GM21390 (cell line): Measurements from ENCODE around the gene PTPRA.
A peak's percentile ranks its signal among the peaks of the same experiment; 100 is the strongest.
"Not testable (repeated sequence)": the region's sequence is repeated elsewhere in the genome, so short reads cannot be mapped to it uniquely, and the experiment has no call there.

Source experiments
- ATAC-seq: cut with Tn5 transposase; IDR thresholded peaks from one replicate; pipeline ENCODE4 v1.9.1; 2021; ENCODE audit not compliant: unreplicated experiment

The PTPRA gene

DNA sequence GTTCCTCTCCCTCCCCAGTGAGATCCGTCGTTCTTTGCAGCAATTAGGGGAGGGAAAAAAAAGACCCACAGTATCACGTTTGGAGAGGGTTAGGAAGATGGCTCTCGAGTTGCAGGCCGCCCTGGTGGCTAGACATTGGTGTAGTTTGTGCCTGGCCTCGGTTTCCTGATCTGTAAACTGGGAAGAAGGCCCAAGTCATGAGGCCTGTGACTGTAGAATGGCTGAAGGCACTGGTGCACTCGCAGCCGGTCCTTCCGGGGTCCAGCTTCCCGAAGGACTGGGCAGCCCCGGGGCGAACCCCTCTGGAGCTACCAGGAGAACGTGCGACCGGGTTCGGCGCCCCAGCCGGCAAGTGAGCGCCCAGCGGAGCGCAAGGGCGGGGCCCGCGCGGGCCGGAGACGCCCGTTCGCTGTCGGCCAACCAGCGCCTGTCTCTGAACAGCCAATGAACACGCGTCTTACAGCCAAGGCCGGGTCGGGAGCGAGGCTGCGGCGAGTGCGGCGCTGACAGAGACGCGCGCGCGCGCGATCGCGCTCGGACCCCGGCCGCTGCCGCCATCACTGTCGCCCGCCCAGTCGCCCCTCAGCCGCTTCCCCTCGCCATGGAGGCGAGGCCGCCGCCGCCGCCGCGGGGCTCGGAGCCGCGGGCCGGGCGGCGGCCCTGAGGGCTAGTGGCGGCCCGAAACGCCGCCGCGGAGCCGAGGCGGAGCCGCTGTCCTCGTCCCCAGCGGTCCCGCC is at the start of gene PTPRA:
TSS of gene PTPRA (plus strand) at position 472 of the 737 bp plus-strand sequence. CDS start 90,797 bp downstream, outside the sequence.
- peak; percentile 93 for ATAC-seq

GRCh38 chr20:2825761-2826160 is 47.5 kb upstream of the PTPRA start:
- no peak for ATAC-seq

- no peak for ATAC-seq
Observed at GRCh38 chr20:2826655-2827054, 46.6 kb upstream of the PTPRA start.

- ATAC-seq = no peak
Observed at GRCh38 chr20:2829376-2829775, 43.9 kb upstream of the PTPRA start.

- not testable (repeated sequence) for ATAC-seq
Observed at GRCh38 chr20:2831206-2831605, 42.1 kb upstream of the PTPRA start.

GRCh38 chr20:2833761-2834160 is 39.5 kb upstream of the PTPRA start:
- no peak for ATAC-seq

DNA sequence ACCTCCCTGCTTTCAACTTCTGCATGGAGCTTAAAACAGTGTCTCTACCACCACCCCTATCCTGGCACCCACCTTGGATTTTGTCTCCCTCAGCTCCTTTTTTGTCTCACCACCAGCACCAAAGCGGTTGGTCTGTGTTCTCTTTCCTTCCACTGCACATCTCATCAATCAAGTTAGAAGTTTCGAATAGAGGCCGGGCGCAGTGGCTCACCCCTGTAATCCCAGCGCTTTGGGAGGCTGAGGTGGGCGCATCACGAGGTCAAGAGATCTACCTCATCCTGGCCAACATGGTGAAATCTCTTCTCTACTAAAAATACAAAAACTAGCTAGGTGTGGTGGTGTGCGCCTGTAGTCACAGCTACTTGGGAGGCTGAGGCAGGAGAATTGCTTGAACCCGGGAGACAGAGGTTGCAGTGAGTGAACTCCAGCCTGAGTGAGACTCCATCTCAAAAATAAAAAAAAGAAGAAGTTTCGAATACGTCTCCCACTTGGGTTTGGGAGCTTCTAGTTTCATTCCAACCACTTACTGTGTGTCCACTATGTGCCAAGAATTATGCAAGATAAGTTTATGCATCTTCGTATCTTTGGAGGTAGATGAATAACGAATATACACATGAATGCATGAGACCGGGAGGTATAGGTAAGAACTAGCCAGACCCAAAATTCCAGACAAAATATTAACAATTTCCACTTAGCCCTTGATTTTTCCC is 38.7 kb upstream of the PTPRA start:
- no peak for ATAC-seq

GRCh38 chr20:2835331-2835796 is 37.9 kb upstream of the PTPRA start:
- ATAC-seq = no peak

GRCh38 chr20:2836035-2836434 is 37.2 kb upstream of the PTPRA start:
- no peak for ATAC-seq

DNA sequence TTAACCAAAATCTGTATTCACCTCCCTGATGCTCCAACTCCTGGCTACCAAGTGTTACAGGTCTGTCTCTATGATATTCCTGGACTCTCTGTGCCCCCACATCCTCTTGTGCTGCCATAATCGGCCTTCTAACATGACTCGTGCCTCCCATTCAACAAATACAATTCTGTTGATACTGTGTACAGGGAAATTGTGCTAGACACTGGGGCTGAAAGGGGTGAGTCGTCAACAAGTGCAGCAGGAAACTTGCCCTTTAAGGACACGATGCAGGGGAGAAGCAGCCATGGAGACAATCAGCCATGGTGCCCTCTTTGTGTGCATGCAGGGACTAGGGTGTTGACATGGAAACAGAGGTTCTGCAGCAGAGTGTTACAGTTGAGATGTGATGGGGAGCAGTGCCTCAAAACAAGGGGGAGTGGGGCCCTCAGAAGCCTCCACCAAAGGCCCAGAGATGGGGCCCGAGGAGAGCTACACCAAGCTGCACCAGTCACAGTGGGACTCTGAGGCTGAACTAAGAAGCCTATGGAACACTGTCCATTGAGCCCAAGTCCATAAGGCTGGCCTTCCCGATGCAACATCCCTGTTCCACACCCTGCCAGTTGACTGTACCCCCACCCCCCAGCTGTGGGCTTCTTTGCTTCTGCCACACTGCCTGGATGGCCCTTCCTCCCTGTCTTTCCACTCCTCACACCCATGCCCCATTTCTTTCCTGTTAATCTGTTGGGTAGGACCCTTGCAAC is 35.9 kb upstream of the PTPRA start:
- no peak for ATAC-seq

GRCh38 chr20:2838170-2838797 is 35.0 kb upstream of the PTPRA start:
- no peak for ATAC-seq

- no peak for ATAC-seq
Observed at GRCh38 chr20:2838847-2839671, 34.2 kb upstream of the PTPRA start.

DNA sequence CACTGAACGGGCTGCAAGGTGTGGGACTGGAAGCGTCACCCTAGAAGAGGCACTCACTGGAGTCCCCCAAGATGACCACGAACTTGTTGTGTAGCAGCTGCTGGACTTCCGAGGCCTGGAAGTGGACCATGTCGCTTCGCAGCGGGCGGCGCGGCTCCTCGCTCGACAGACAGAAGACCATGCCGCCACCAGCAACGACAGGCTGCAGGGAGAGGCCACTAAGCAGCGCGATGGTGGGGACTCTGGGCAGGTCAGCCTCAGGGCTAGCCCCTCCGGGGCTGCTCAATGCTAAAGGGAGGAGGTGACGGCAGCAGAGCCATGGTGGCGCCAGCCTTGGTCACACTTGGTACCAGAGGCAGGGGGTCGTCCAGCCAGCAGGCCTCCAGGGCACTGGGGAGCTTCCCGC is 33.5 kb upstream of the PTPRA start:
- ATAC-seq = no peak

DNA sequence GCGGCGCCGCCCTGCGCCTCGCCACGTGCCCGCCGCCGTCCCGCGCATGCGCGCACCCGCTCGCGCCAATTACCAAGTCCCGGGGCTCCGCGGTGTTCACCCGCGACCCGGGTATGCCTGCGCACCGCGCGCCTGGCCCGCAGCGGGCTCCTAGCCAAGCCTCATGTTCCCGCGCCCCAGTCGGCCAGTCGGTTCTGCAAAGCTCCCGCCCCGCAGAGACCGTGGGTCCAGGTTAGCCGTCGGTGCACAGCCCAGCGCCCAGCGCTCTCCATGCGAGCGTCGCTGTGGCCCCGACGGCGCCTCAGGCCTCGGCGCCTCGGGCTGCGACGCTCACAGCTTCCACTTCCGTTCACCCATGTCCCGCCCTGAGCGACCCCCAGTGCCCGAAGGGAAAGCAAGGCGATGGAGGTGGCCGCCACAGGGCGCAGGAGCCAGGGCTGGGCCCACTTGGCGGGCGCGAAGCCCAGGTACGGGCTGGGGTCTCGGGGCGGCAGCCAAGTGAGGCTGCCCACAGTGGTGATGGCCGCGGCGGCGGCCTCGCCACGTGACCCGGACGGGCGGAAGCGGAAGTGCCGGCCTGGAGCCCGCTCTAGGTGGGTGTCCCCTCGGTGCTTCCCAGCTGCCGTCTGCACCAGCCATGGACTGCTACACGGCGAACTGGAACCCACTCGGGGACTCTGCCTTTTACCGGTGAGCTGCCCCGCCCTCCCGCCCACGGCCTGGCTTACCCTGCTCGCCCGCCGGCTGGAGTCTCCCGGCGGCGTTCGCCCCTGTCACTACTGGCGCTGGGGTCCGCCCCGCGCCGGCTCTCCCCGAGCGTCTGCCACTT is 32.9 kb upstream of the PTPRA start, which contains the start of the genes PCED1A and VPS16:
TSS of gene PCED1A (minus strand) at position 518 of the 829 bp plus-strand sequence. CDS start 743 bp downstream, outside the sequence.
TSS of gene VPS16 (plus strand) at position 608 of the 829 bp plus-strand sequence. CDS start at position 638, 30 bp downstream.
- ATAC-seq = peak; percentile 94

DNA sequence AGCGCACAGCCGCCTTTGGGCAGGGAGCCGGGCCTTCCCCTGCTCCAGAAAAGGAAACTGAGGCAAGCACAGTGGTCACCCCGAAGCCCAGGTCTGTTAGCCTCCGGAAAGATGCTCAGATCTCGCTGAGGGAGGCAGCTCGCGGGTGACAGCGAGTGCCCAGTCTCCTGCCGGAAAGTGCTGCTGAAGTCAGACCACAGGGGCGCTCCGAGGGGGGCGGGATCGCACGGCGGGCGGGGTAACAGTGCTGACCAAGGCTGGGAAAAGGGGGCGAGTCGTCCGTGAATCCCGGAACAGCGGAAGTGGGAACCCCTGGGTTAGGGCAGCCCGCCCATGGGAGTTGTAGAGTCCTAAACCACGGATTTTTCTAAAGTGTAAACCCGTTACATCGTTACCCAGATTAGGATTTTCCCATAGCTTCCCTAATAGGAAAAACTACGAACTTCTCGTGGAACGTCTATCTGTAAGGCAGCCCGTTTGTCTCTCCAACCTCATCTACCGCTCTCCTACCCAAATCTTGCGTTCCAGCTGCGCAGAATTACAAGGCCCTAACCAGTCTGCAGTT is 32.2 kb upstream of the PTPRA start:
- ATAC-seq = peak; percentile 44

DNA sequence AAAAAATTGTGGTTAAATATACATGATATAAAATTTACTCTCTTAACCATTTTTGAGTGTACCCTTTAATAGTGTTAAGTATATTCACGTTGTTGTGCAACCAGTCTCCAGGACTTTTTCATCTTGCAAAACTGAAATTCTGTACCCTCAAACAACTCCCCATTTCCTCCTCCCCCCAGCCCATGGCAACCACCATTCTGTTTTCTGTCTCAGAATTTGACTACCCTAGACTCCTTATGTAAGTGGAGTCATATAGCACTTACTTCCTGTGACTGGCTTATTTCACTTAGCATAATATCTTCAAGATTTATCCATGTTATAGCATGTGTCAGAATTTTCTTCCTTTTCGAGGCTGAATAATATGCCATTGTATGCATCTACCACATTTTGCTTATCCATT is 27.7 kb upstream of the PTPRA start:
- ATAC-seq = no peak

GRCh38 chr20:2846698-2847097 is 26.6 kb upstream of the PTPRA start:
- ATAC-seq = no peak

GRCh38 chr20:2847802-2848201 is 25.5 kb upstream of the PTPRA start:
- ATAC-seq = no peak

- ATAC-seq = no peak
Observed at GRCh38 chr20:2849529-2849928, 23.8 kb upstream of the PTPRA start.
